H9 (cell line): ENCODE measurements around the gene FKBP10. TPM values are rescaled to one million over a fixed set of nuclear protein-coding genes. Genes with fewer than 3 reads are reported as not detected.
"Not testable (repeated sequence)": the region's sequence is repeated elsewhere in the genome, so short reads cannot be mapped to it uniquely, and the experiment has no call there.

Source experiments
- DNase-seq: peaks from one replicate; pipeline ENCODE4 v3.0.0-alpha.2; 2017
- H2AFZ ChIP-seq: one replicate; pipeline ENCODE4 v1.6.1; 2013; ENCODE audit warnings: mild to moderate bottlenecking, low read length, control low read depth, moderate library complexity
- H2AK5ac ChIP-seq: 2 replicates; pipeline ENCODE4 v1.6.1; 2013; ENCODE audit warnings: low read length, control low read depth, mixed read lengths; ENCODE audit not compliant: insufficient read length
- H2BK120ac ChIP-seq: one replicate; pipeline ENCODE4 v1.6.1; 2013; ENCODE audit warnings: low read depth, mild to moderate bottlenecking, low read length, control low read depth, inconsistent platforms; ENCODE audit not compliant: poor library complexity, severe bottlenecking
- H2BK12ac ChIP-seq: 2 replicates; pipeline ENCODE4 v1.6.1; 2013; ENCODE audit warnings: low read length, control low read depth, mixed read lengths, low read depth; ENCODE audit not compliant: insufficient read length
- H2BK15ac ChIP-seq: 2 replicates; pipeline ENCODE4 v1.6.1; 2013; ENCODE audit warnings: low read depth, low read length, control low read depth
- H2BK20ac ChIP-seq: one replicate; pipeline ENCODE4 v1.6.1; 2013; ENCODE audit warnings: low read depth, mild to moderate bottlenecking, low read length, control low read depth, inconsistent platforms; ENCODE audit not compliant: poor library complexity, severe bottlenecking
- H2BK5ac ChIP-seq: 2 replicates; pipeline ENCODE4 v1.6.1; 2013; ENCODE audit warnings: low read length, control low read depth, mixed read lengths; ENCODE audit not compliant: insufficient read length
- H3K14ac ChIP-seq: 2 replicates; pipeline ENCODE4 v1.6.1; 2013; ENCODE audit warnings: low read length, control low read depth; ENCODE audit not compliant: insufficient read depth
- H3K18ac ChIP-seq: 2 replicates; pipeline ENCODE4 v1.6.1; 2013; ENCODE audit warnings: low read depth, mild to moderate bottlenecking, mixed read lengths, low read length, control low read depth; ENCODE audit not compliant: insufficient read length
- H3K23ac ChIP-seq: 2 replicates; pipeline ENCODE4 v1.6.1; 2013; ENCODE audit warnings: low read length, control low read depth, mixed read lengths, low read depth; ENCODE audit not compliant: insufficient read length
- H3K23me2 ChIP-seq: 2 replicates; pipeline ENCODE4 v1.6.1; 2013; ENCODE audit warnings: low read depth, mild to moderate bottlenecking, mixed read lengths, low read length, control low read depth; ENCODE audit not compliant: insufficient read length, poor library complexity, severe bottlenecking
- H3K27ac ChIP-seq: 2 replicates; pipeline ENCODE4 v1.5.1; 2013; ENCODE audit warnings: low read length, control low read depth, mixed read lengths, low read depth; ENCODE audit not compliant: insufficient read length
- H3K27me3 ChIP-seq: 2 replicates; pipeline ENCODE4 v1.6.1; 2013; ENCODE audit warnings: low read length, control low read depth, inconsistent platforms; ENCODE audit not compliant: insufficient read depth
- H3K4ac ChIP-seq: 2 replicates; pipeline ENCODE4 v1.6.1; 2013; ENCODE audit warnings: low read depth, mild to moderate bottlenecking, control low read depth, inconsistent platforms, low read length, moderate library complexity
- H3K4me1 ChIP-seq: 2 replicates; pipeline ENCODE4 v1.6.1; 2013; ENCODE audit warnings: low read length, control low read depth, inconsistent platforms; ENCODE audit not compliant: insufficient read depth
- H3K4me2 ChIP-seq: 2 replicates; pipeline ENCODE4 v1.6.1; 2013; ENCODE audit warnings: low read length, control low read depth, mixed read lengths; ENCODE audit not compliant: insufficient read length, insufficient read depth
- H3K56ac ChIP-seq: 2 replicates; pipeline ENCODE4 v1.6.1; 2013; ENCODE audit warnings: low read depth, mild to moderate bottlenecking, mixed read lengths, low read length, control low read depth; ENCODE audit not compliant: insufficient read length
- H3K79me1 ChIP-seq: 2 replicates; pipeline ENCODE4 v1.6.1; 2013; ENCODE audit warnings: low read depth, mild to moderate bottlenecking, moderate library complexity, low read length, control low read depth, inconsistent platforms; ENCODE audit not compliant: insufficient read depth, poor library complexity, severe bottlenecking
- H3K79me2 ChIP-seq: 2 replicates; pipeline ENCODE4 v1.6.1; 2013; ENCODE audit warnings: low read length, control low read depth, inconsistent platforms; ENCODE audit not compliant: insufficient read depth
- H3K9ac ChIP-seq: 2 replicates; pipeline ENCODE4 v1.6.1; 2013; ENCODE audit warnings: low read length, control low read depth, mixed read lengths; ENCODE audit not compliant: insufficient read length; ENCODE audit errors: extremely low read depth
- H3K9me3 ChIP-seq: one replicate; pipeline ENCODE4 v1.6.1; 2013; ENCODE audit warnings: low read depth, low read length, inconsistent platforms; ENCODE audit not compliant: control insufficient read depth
- H3T11ph ChIP-seq: one replicate; pipeline ENCODE4 v1.6.1; 2013; ENCODE audit warnings: mild to moderate bottlenecking, low read length, control low read depth, inconsistent platforms
- H4K20me1 ChIP-seq: one replicate; pipeline ENCODE4 v1.6.1; 2013; ENCODE audit not compliant: control insufficient read depth, insufficient read length, insufficient read depth
- H4K5ac ChIP-seq: 2 replicates; pipeline ENCODE4 v1.6.1; 2013; ENCODE audit warnings: low read depth, mild to moderate bottlenecking, mixed read lengths, low read length, control low read depth; ENCODE audit not compliant: insufficient read length
- H4K8ac ChIP-seq: replicated peaks from 2 replicates; pipeline ENCODE4 v1.6.1; 2013; ENCODE audit warnings: low read length, control low read depth, mixed read lengths, low read depth; ENCODE audit not compliant: insufficient read length
- H4K91ac ChIP-seq: 2 replicates; pipeline ENCODE4 v1.6.1; 2013; ENCODE audit warnings: low read depth, mild to moderate bottlenecking, moderate library complexity, mixed read lengths, low read length, control low read depth; ENCODE audit not compliant: insufficient read length
- H3K27ac Mint-ChIP-seq, 3 experiments: 2 replicates in 2 of 3; 3 replicates in 1 of 3; pipeline ENCODE4 v1.8.0; 2020 to 2021; ENCODE audit warnings: mixed read lengths in 3 of 3, mild to moderate bottlenecking in 1 of 3, moderate library complexity in 1 of 3
- H3K27me3 Mint-ChIP-seq: 2 replicates; pipeline ENCODE4 v1.8.0; 2021; ENCODE audit warnings: low read depth, mild to moderate bottlenecking, moderate library complexity, mixed read lengths
- H3K36me3 Mint-ChIP-seq, 3 experiments: 2 replicates in 2 of 3; 3 replicates in 1 of 3; pipeline ENCODE4 v1.8.0; 2020 to 2021; ENCODE audit warnings: low read depth in 3 of 3, mixed read lengths in 3 of 3; ENCODE audit not compliant: insufficient read depth in 1 of 3
- H3K4me1 Mint-ChIP-seq, 2 experiments: 2 replicates each; pipeline ENCODE4 v1.8.0; 2020; ENCODE audit warnings: mixed read lengths in 2 of 2
- H3K4me3 Mint-ChIP-seq, 2 experiments: 2 replicates in 1 of 2; 3 replicates in 1 of 2; pipeline ENCODE4 v1.8.0; 2020 to 2021; ENCODE audit warnings: mild to moderate bottlenecking in 2 of 2, mixed read lengths in 2 of 2, moderate library complexity in 1 of 2
- H3K9me3 Mint-ChIP-seq, 2 experiments: 2 replicates in 1 of 2; 3 replicates in 1 of 2; pipeline ENCODE4 v1.8.0; 2020; ENCODE audit warnings: mild to moderate bottlenecking in 2 of 2, mixed read lengths in 2 of 2, moderate library complexity in 1 of 2
- WGBS: extraction: QIAGEN DNeasy Blood & Tissue Kit; methylation state at CpG from one replicate; pipeline ENCODE4 v1.1.7; 2013; ENCODE audit warnings: missing lambda C conversion rate, low lambda C conversion rate, mixed read lengths; ENCODE audit not compliant: insufficient read length; ENCODE audit errors: extremely low coverage; 5-methylcytosine and 5-hydroxymethylcytosine counted together
- total RNA-seq: library from RNA; stranded (reverse); gene quantifications from 2 replicates; pipeline ENCODE4 v1.2.1, GENCODE V29; 2021

The FKBP10 gene
- total RNA-seq, 1 experiment from 2014 or later = 166 TPM

DNA sequence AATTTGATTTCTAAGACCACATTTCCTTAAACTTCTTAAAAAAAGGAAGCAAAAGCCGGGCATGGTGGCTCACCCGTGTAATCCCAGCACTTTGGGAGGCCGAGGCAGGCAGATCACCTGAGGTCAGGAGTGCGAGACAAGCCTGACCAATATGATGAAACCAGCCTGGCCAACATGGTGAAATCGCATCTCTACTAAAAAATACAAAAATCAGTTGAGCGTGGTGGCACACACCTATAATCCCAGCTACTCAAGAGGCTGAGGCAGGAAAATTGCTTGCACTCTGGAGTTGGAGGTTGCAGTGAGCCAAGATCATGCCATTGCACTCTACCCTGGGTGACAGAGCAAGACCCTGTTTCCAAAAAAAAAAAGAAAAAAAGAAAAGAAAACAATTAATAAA lies 28.0 kb downstream of the FKBP10 start:
- H3K9me3 ChIP-seq, H2BK15ac ChIP-seq, H3K14ac ChIP-seq, H3T11ph ChIP-seq, H4K91ac ChIP-seq, H3K4me1 Mint-ChIP-seq, H2BK20ac ChIP-seq, H4K20me1 ChIP-seq, H3K4me1 ChIP-seq, H3K36me3 Mint-ChIP-seq, H2BK5ac ChIP-seq, H2AK5ac ChIP-seq, H2BK12ac ChIP-seq, H3K79me1 ChIP-seq, H3K23ac ChIP-seq, H4K8ac ChIP-seq, H3K4me2 ChIP-seq, H2BK120ac ChIP-seq, H3K27ac Mint-ChIP-seq, H3K4me3 Mint-ChIP-seq, H3K9me3 Mint-ChIP-seq, H4K5ac ChIP-seq, H3K18ac ChIP-seq, H3K56ac ChIP-seq, H2AFZ ChIP-seq, H3K79me2 ChIP-seq, H3K23me2 ChIP-seq, H3K9ac ChIP-seq, DNase-seq, H3K27me3 ChIP-seq, H3K27ac ChIP-seq, H3K4ac ChIP-seq: not testable (repeated sequence)
- H3K27me3 Mint-ChIP-seq = peaks cover 14% of the 10 kb centered on the region
- no CpG with 5 or more reads among the region's 6 CpGs for WGBS
